ENCODE measurements around the gene FETUB. TPM values are rescaled to one million over a fixed set of nuclear protein-coding genes. Genes with fewer than 3 reads are reported as not detected.

FETUB gene
- total and polyA plus RNA-seq, 2 of the 8 experiments (the other 6 are each of a cell fraction or from before 2014, with no cell fraction given) = 0.15 TPM; not detected in 1

DNA sequence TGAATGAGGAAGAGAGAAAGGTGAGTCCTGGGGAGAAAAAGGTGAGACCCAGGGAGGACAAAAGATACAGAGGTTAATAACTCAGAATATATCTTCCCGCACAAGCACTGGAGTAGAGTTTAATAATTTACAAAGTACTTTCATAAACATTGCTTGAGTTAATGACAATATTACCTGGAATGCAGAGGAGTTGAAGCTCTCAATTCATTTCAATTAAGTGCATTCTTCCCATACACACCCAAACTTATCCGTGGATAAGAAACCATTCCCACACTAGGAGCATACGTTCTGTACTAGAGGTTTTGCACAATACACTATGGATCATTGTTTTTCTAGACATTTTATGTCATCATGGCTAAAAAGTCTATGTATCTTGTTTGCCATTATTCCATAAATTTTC is 53.6 kb downstream of the FETUB start (continued):
- TF ChIP-seq NRF1 (IDR thresholded peaks at IDR 0.05; ENCODE audit: low read depth, low read length) = no peak
- TF ChIP-seq ATF3 (IDR thresholded peaks at IDR 0.05; ENCODE audit: insufficient read depth, low read depth, low read length) = no peak
- TF ChIP-seq GABPA (IDR thresholded peaks at IDR 0.05; ENCODE audit: borderline replicate concordance, insufficient read depth, low read length) = no peak
- TF ChIP-seq RAD21 (IDR thresholded peaks at IDR 0.05 in 1 of 2, conservative IDR thresholded peaks at IDR 0.05 in 1 of 2; ENCODE audit: low read depth in 2 of 2, low read length in 2 of 2) = no peak
- no peak for TF ChIP-seq SP1 (IDR thresholded peaks at IDR 0.05; ENCODE audit: low read depth, low read length)
- no peak for TF ChIP-seq BACH1 (IDR thresholded peaks at IDR 0.05; ENCODE audit: low read length)
- no peak for TF ChIP-seq TBP (IDR thresholded peaks at IDR 0.05; ENCODE audit: low read depth, low read length)
- TF ChIP-seq SIN3A (conservative IDR thresholded peaks at IDR 0.05 in 1 of 2, IDR thresholded peaks at IDR 0.05 in 1 of 2; ENCODE audit: low read depth in 1 of 2, low read length in 2 of 2) = no peak
